ENCODE measurements around the gene CDH5.

The CDH5 gene

GRCh38 chr16:66408163-66409048 lies 41.9 kb downstream of the CDH5 start:
- no peak overlapping the region for H3K4me3 ChIP-seq (ENCODE audit: low read depth, low read length)
- DNase-seq (ENCODE audit: low read depth) = no peak
- no peak for TF ChIP-seq CTCF (IDR thresholded peaks at IDR 0.05; ENCODE audit: low read depth, low read length, missing control alignments)

- H3K4me3 ChIP-seq (ENCODE audit: low read depth, low read length) = no peak overlapping the region
- TF ChIP-seq CTCF (IDR thresholded peaks at IDR 0.05; ENCODE audit: low read depth, low read length, missing control alignments) = no peak
- DNase-seq (ENCODE audit: low read depth) = no peak
These were observed 42.7 kb downstream of the CDH5 start for GRCh38 chr16:66409156-66409555.

GRCh38 chr16:66412182-66412581 lies 45.7 kb downstream of the CDH5 start:
- TF ChIP-seq CTCF (IDR thresholded peaks at IDR 0.05; ENCODE audit: low read depth, low read length, missing control alignments) = no peak
- DNase-seq (ENCODE audit: low read depth) = no peak
- H3K4me3 ChIP-seq (ENCODE audit: low read depth, low read length) = no peak overlapping the region

- TF ChIP-seq CTCF (IDR thresholded peaks at IDR 0.05; ENCODE audit: low read depth, low read length, missing control alignments) = no peak
- no peak for DNase-seq (ENCODE audit: low read depth)
- H3K4me3 ChIP-seq (ENCODE audit: low read depth, low read length) = no peak overlapping the region
These were observed 48.4 kb downstream of the CDH5 start for GRCh38 chr16:66414891-66415290.

GRCh38 chr16:66416136-66416535 lies 49.6 kb downstream of the CDH5 start:
- no peak for DNase-seq (ENCODE audit: low read depth)
- H3K4me3 ChIP-seq (ENCODE audit: low read depth, low read length) = no peak overlapping the region
- no peak for TF ChIP-seq CTCF (IDR thresholded peaks at IDR 0.05; ENCODE audit: low read depth, low read length, missing control alignments)

GRCh38 chr16:66416939-66417700 lies 50.6 kb downstream of the CDH5 start:
- H3K4me3 ChIP-seq (ENCODE audit: low read depth, low read length) = no peak overlapping the region
- TF ChIP-seq CTCF (IDR thresholded peaks at IDR 0.05; ENCODE audit: low read depth, low read length, missing control alignments) = no peak
- no peak for DNase-seq (ENCODE audit: low read depth)

Data from GM12864 (cell line).